Endodermal cell (in vitro differentiated cells): ENCODE measurements around the gene ADGRG4. TPM values are rescaled to one million over a fixed set of nuclear protein-coding genes. Genes with fewer than 3 reads are reported as not detected.

Experiments
- DNase-seq: peaks from one replicate; pipeline ENCODE4 v3.0.0-alpha.2; 2017
- H3K27ac ChIP-seq: 2 replicates; pipeline ENCODE4 v1.5.1; 2013; ENCODE audit warnings: mild to moderate bottlenecking, low read depth, low read length, moderate library complexity
- H3K27me3 ChIP-seq: 2 replicates; pipeline ENCODE4 v1.6.1; 2013; ENCODE audit warnings: mild to moderate bottlenecking, low read length, moderate library complexity; ENCODE audit not compliant: insufficient read depth, control insufficient read depth, poor library complexity, severe bottlenecking
- H3K36me3 ChIP-seq: 2 replicates; pipeline ENCODE4 v1.7.0; 2013; ENCODE audit warnings: mild to moderate bottlenecking, low read length, moderate library complexity; ENCODE audit not compliant: control insufficient read depth, insufficient read depth
- H3K4me1 ChIP-seq: one replicate; pipeline ENCODE4 v1.7.0; 2013; ENCODE audit warnings: low read length; ENCODE audit not compliant: control insufficient read depth, insufficient read depth
- H3K4me3 ChIP-seq: 2 replicates; pipeline ENCODE4 v1.5.1; 2013; ENCODE audit warnings: mild to moderate bottlenecking, low read length, moderate library complexity
- H3K9ac ChIP-seq: 2 replicates; pipeline ENCODE4 v1.6.1; 2013; ENCODE audit warnings: mild to moderate bottlenecking, low read length, moderate library complexity; ENCODE audit not compliant: poor library complexity, severe bottlenecking; ENCODE audit errors: extremely low read depth
- H3K9me3 ChIP-seq: 2 replicates; pipeline ENCODE4 v1.6.1; 2013; ENCODE audit warnings: mild to moderate bottlenecking, low read length, moderate library complexity; ENCODE audit not compliant: control insufficient read depth
- H3K27ac Mint-ChIP-seq: 2 replicates; pipeline ENCODE4 v1.8.0; 2020; ENCODE audit warnings: mixed read lengths
- H3K27me3 Mint-ChIP-seq: 2 replicates; pipeline ENCODE4 v1.8.0; 2021; ENCODE audit warnings: mild to moderate bottlenecking, mixed read lengths; ENCODE audit not compliant: insufficient read depth
- H3K36me3 Mint-ChIP-seq: 2 replicates; pipeline ENCODE4 v1.8.0; 2020; ENCODE audit warnings: low read depth, mixed read lengths
- H3K4me1 Mint-ChIP-seq: 2 replicates; pipeline ENCODE4 v1.8.0; 2020; ENCODE audit warnings: mixed read lengths
- H3K4me3 Mint-ChIP-seq: 2 replicates; pipeline ENCODE4 v1.8.0; 2020; ENCODE audit warnings: mild to moderate bottlenecking, moderate library complexity, mixed read lengths
- H3K9me3 Mint-ChIP-seq: 2 replicates; pipeline ENCODE4 v1.8.0; 2020; ENCODE audit warnings: mild to moderate bottlenecking, mixed read lengths
- CTCF ChIP-seq: fragments of 200-600 bp; sonication (generic); conservative IDR thresholded peaks from 2 replicates; pipeline ENCODE4 v1.5.0; 2021; ENCODE audit warnings: antibody characterized with exemption, mild to moderate bottlenecking
- WGBS, 2 experiments: methylation state at CpG; one replicate each; pipeline versions ENCODE4 v1.1.5 to v1.1.7; 2013; ENCODE audit warnings: missing lambda C conversion rate in 2 of 2, mixed read lengths in 1 of 2; ENCODE audit not compliant: insufficient coverage in 1 of 2, insufficient read length in 1 of 2; 5-methylcytosine and 5-hydroxymethylcytosine counted together
- total RNA-seq, 2 donors: library from RNA; stranded (reverse); fragmentation: NEBNext Ultra II Directional in 1 of 2; extraction: Animal tissue kit (Norgen Biotek cat#: 25700) in 1 of 2; gene quantifications; 2 replicates in 1 of 2; 3 replicates in 1 of 2; pipeline ENCODE4 v1.2.1, GENCODE V29; 2021

The ADGRG4 gene
- total RNA-seq, 2 donors from 2014 or later = not detected

GRCh38 chrX:136405126-136405525 lies 104.4 kb downstream of the ADGRG4 start:
- Mint-ChIP-seq H3K9me3 (peaks cover 63% of the 10 kb centered on the region), H3K36me3 (no peaks in the 10 kb centered on the region), H3K4me3 (no peak overlapping the region), H3K27ac (no peak overlapping the region), H3K4me1 (peaks cover 9% of the 10 kb centered on the region), H3K27me3 (no peaks in the 10 kb centered on the region)
- no peak for DNase-seq
- Histone ChIP-seq H3K27ac (no peak overlapping the region), H3K27me3 (no peaks in the 10 kb centered on the region), H3K9ac (no peak overlapping the region), H3K9me3 (no peaks in the 10 kb centered on the region), H3K4me1 (no peaks in the 10 kb centered on the region), H3K4me3 (no peak overlapping the region), H3K36me3 (no peaks in the 10 kb centered on the region)
- TF ChIP-seq CTCF = no peak
- 80 to 87% methylated on average over 1 to 8 of the region's 8 CpGs for WGBS, 2 experiments

DNA sequence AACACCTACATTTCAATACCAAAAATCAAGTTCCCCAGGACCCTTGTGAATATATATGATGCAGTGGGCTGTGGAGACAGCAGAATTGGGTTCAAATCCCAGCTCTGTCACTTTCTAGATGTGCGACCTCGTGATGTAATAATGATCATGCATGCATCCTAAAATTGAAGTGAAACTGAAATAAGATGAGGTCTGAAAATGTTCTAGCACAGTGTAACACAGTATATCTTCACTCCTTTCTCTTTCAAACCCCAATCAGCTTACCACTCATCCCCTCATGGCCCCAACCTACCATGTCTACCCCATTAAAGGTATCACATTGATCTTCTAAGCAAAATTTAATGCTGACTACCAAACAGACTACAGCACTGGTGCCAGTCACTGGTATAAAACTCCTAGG lies 117.0 kb downstream of the ADGRG4 start:
- peaks cover 3% of the 10 kb centered on the region for H3K9me3 ChIP-seq
- no peaks in the 10 kb centered on the region for H3K27me3 ChIP-seq
- H3K4me3 Mint-ChIP-seq = no peak overlapping the region
- no peaks in the 10 kb centered on the region for H3K4me1 ChIP-seq
- TF ChIP-seq CTCF = no peak
- no peak overlapping the region for H3K9ac ChIP-seq
- H3K9me3 Mint-ChIP-seq = peaks cover 57% of the 10 kb centered on the region
- no peaks in the 10 kb centered on the region for H3K36me3 ChIP-seq
- H3K27ac Mint-ChIP-seq = no peak overlapping the region
- WGBS, 2 experiments = 100% methylated on average over 1 of the region's 2 CpGs; no CpG with 5 or more reads in 1 of the 2 experiments
- H3K36me3 Mint-ChIP-seq = peaks cover 2% of the 10 kb centered on the region
- H3K4me1 Mint-ChIP-seq = peaks cover 5% of the 10 kb centered on the region
- no peak overlapping the region for H3K4me3 ChIP-seq
- H3K27ac ChIP-seq = no peak overlapping the region
- no peak for DNase-seq
- no peaks in the 10 kb centered on the region for H3K27me3 Mint-ChIP-seq

DNA sequence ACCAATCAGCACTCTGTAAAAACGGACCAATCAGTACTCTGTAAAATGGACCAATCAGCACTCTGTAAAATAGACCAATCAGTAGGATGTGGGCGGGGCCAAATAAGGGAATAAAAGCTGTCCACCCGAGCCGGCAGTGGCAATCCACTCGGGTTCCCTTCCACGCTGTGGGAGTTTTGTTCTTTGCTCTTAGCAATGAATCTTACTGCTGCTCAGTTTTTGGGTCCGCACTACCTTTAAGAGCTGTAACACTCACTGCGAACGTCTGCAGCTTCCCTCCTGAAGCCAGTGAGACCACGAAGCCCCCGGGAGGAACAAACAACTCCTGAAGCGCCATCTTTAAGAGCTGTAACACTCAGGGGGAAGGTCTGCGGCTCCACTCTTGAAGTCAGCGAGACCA lies 120.6 kb downstream of the ADGRG4 start:
- H3K27me3 ChIP-seq = no peaks in the 10 kb centered on the region
- peaks cover 2% of the 10 kb centered on the region for H3K36me3 Mint-ChIP-seq
- H3K4me3 ChIP-seq = no peak overlapping the region
- no peaks in the 10 kb centered on the region for H3K27me3 Mint-ChIP-seq
- H3K9me3 ChIP-seq = peaks cover 15% of the 10 kb centered on the region
- 94 to 100% methylated on average over 1 to 13 of the region's 14 CpGs for WGBS, 2 experiments
- no peak overlapping the region for H3K27ac ChIP-seq
- peaks cover 63% of the 10 kb centered on the region for H3K9me3 Mint-ChIP-seq
- H3K4me1 ChIP-seq = no peaks in the 10 kb centered on the region
- DNase-seq = no peak
- peaks cover 12% of the 10 kb centered on the region for H3K4me1 Mint-ChIP-seq
- H3K4me3 Mint-ChIP-seq = no peak overlapping the region
- H3K36me3 ChIP-seq = no peaks in the 10 kb centered on the region
- H3K9ac ChIP-seq = no peak overlapping the region
- TF ChIP-seq CTCF = no peak
- no peak overlapping the region for H3K27ac Mint-ChIP-seq
